Effector memory CD8-positive, alpha-beta T cell (primary cell): ENCODE results near the gene BRD4.
"Not testable (repeated sequence)": the region's sequence is repeated elsewhere in the genome, so short reads cannot be mapped to it uniquely, and the experiment has no call there.

ENCODE experiments used
- ATAC-seq: fragments of 150-1000 bp; cut with Tn5 transposase; replicated peaks from 2 replicates; pipeline ENCODE4 v1.10.0; 2021; ENCODE audit warnings: mild to moderate bottlenecking, moderate library complexity
- DNase-seq, 3 experiments: peaks; one replicate each; pipeline ENCODE4 v3.0.0; 2021
- H3K27ac Mint-ChIP-seq, 2 donors: one replicate each; pipeline ENCODE4 v1.8.0; 2022; ENCODE audit warnings: mild to moderate bottlenecking in 2 of 2, mixed read lengths in 2 of 2, moderate library complexity in 2 of 2
- H3K27me3 Mint-ChIP-seq, 2 donors: one replicate each; pipeline ENCODE4 v1.8.0; 2022; ENCODE audit warnings: mixed read lengths in 2 of 2
- H3K36me3 Mint-ChIP-seq: one replicate; pipeline ENCODE4 v1.8.0; 2022; ENCODE audit warnings: mild to moderate bottlenecking, moderate library complexity, mixed read lengths; ENCODE audit not compliant: insufficient read depth
- H3K4me1 Mint-ChIP-seq, 2 donors: one replicate each; pipeline ENCODE4 v1.8.0; 2022; ENCODE audit warnings: low read depth in 2 of 2, mixed read lengths in 2 of 2
- H3K4me3 Mint-ChIP-seq, 2 donors: one replicate each; pipeline ENCODE4 v1.8.0; 2022; ENCODE audit warnings: mild to moderate bottlenecking in 2 of 2, mixed read lengths in 2 of 2, moderate library complexity in 2 of 2
- H3K9me3 Mint-ChIP-seq, 2 donors: one replicate each; pipeline ENCODE4 v1.8.0; 2022; ENCODE audit warnings: mixed read lengths in 2 of 2

Gene BRD4

GRCh38 chr19:15371119-15371518 is 38.8 kb upstream of the BRD4 start:
- H3K36me3 Mint-ChIP-seq = peaks cover 91% of the 10 kb centered on the region
- no peak overlapping the region for H3K27ac Mint-ChIP-seq
- no peak overlapping the region for H3K4me3 Mint-ChIP-seq
- no peak for ATAC-seq
- no peaks in the 10 kb centered on the region for H3K27me3 Mint-ChIP-seq
- peaks cover 6 to 7% of the 10 kb centered on the region in 2 donors for H3K4me1 Mint-ChIP-seq
- DNase-seq = no peak
- no peaks in the 10 kb centered on the region for H3K9me3 Mint-ChIP-seq

- DNase-seq (no peak), ATAC-seq (no peak)
- no peaks in the 10 kb centered on the region for H3K27me3 Mint-ChIP-seq
- no peak overlapping the region for H3K4me3 Mint-ChIP-seq
- H3K4me1 Mint-ChIP-seq = peaks cover 4% of the 10 kb centered on the region in 2 donors
- H3K9me3 Mint-ChIP-seq = no peaks in the 10 kb centered on the region
- H3K36me3 Mint-ChIP-seq = peaks cover 100% of the 10 kb centered on the region
- no peak overlapping the region for H3K27ac Mint-ChIP-seq
Observed at GRCh38 chr19:15369594-15369891, 37.2 kb upstream of the BRD4 start.

GRCh38 chr19:15368798-15369593 is 36.7 kb upstream of the BRD4 start:
- DNase-seq (no peak), ATAC-seq (no peak)
- Mint-ChIP-seq H3K27me3 (no peaks in the 10 kb centered on the region), H3K4me3 (no peak overlapping the region), H3K9me3 (no peaks in the 10 kb centered on the region), H3K4me1 (peaks cover 0 to 3% of the 10 kb centered on the region in 2 donors), H3K36me3 (peaks cover 99% of the 10 kb centered on the region), H3K27ac (peak overlapping the region in 1 of 2 donors; percentile 57)

DNA sequence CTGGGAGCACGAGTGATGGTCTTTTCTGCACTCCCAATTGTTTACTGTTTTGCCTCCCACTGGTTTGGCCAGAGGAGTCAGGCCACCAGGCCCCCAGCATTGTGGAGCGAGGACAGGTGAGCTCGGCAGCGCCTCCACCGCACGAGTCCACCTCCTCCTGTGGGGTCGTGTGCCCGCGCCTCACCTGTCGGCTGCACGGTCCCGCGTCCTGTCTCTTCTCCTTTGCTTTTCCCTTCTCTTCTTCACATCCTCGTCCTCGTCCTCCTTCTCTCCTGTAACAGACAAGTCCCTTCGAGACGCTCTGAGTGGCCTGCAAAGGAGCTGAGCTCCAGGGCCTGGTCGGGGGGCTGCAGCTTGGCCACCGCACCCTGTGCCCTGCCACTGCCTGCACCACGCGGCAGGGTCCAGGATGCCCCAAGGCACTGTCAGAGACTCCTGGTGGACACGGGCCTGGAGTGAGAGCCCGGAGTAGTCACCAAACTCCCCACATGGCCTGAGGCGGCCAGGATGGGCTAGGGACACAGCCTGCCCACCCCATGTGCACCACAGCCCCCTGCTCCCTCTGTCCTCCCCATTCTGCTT is 35.8 kb upstream of the BRD4 start:
- DNase-seq = no peak
- no peak for ATAC-seq
- Mint-ChIP-seq H3K27ac (peak overlapping the region in 1 of 2 donors; percentile 57), H3K4me1 (peaks cover 0 to 2% of the 10 kb centered on the region in 2 donors), H3K9me3 (no peaks in the 10 kb centered on the region), H3K36me3 (peaks cover 90% of the 10 kb centered on the region), H3K4me3 (no peak overlapping the region), H3K27me3 (no peaks in the 10 kb centered on the region)

DNA sequence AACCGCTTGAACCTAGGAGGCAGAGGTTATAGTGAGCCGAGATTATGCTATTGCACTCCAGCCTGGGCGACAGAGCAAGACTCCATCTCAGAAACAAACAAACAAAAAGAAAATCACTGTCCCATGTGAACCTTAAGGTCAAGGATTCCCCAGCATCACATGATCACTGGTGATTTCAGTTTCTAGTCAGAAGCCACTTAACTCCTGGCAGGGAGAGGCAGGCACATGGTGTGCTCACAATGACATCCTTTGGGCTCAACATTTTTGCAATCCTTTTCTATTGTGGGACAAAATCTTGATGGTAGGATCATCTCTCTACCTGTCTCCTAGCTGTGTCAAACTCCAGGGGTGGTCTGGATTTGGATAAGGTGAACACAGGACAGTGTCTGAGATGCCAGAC is 35.1 kb upstream of the BRD4 start:
- Mint-ChIP-seq H3K36me3 (peaks cover 89% of the 10 kb centered on the region), H3K27me3 (no peaks in the 10 kb centered on the region), H3K27ac (peak overlapping the region in 1 of 2 donors; percentile 49), H3K4me3 (no peak overlapping the region), H3K4me1 (peaks cover 0 to 2% of the 10 kb centered on the region in 2 donors), H3K9me3 (no peaks in the 10 kb centered on the region)
- DNase-seq (no peak), ATAC-seq (no peak)

GRCh38 chr19:15365264-15365663 is 32.9 kb upstream of the BRD4 start:
- Mint-ChIP-seq H3K9me3 (no peaks in the 10 kb centered on the region), H3K4me3 (no peak overlapping the region), H3K27me3 (no peaks in the 10 kb centered on the region), H3K36me3 (peaks cover 89% of the 10 kb centered on the region), H3K27ac (no peak overlapping the region), H3K4me1 (peaks cover 7 to 11% of the 10 kb centered on the region in 2 donors)
- ATAC-seq (no peak), DNase-seq (no peak)

DNA sequence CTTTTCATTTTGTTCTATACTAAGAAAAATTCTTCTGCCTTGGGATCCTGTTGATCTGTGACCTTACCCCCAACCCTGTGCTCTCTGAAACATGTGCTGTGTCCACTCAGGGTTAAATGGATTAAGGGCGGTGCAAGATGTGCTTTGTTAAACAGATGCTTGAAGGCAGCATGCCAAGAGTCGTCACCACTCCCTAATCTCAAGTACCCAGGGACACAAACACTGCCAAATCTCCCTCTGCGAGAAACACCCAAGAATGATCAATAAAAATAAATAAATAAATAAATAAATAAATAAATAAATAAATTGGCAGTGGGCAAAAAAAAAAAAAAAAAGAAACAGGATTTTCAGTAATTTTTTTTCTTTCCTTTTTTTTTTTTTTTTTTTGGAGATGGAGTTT is 31.5 kb upstream of the BRD4 start:
- H3K4me3 Mint-ChIP-seq, H3K27me3 Mint-ChIP-seq, DNase-seq, H3K27ac Mint-ChIP-seq, H3K9me3 Mint-ChIP-seq, ATAC-seq: not testable (repeated sequence)
- H3K4me1 Mint-ChIP-seq = peaks cover 10 to 14% of the 10 kb centered on the region in 2 donors
- peaks cover 89% of the 10 kb centered on the region for H3K36me3 Mint-ChIP-seq

DNA sequence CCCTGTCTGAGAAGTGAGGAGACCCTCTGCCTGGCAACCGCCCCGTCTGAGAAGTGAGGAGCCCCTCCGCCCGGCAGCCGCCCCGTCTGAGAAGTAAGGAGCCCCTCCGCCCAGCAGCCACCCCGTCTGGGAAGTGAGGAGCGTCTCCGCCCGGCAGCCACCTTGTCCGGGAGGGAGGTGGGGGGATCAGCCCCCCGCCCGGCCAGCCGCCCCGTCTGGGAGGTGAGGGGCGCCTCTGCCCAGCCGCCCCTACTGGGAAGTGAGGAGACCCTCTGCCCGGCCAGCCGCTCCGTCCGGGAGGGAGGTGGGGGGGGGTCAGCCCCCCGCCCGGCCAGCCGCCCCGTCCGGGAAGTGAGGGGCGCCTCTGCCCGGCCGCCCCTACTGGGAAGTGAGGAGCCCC is 30.7 kb upstream of the BRD4 start:
- peaks cover 89% of the 10 kb centered on the region for H3K36me3 Mint-ChIP-seq
- not testable (repeated sequence) for H3K27ac Mint-ChIP-seq, DNase-seq, H3K4me3 Mint-ChIP-seq, ATAC-seq, H3K27me3 Mint-ChIP-seq, H3K9me3 Mint-ChIP-seq
- H3K4me1 Mint-ChIP-seq = peaks cover 10 to 12% of the 10 kb centered on the region in 2 donors

GRCh38 chr19:15360015-15360414 is 27.7 kb upstream of the BRD4 start:
- not testable (repeated sequence) for H3K27me3 Mint-ChIP-seq, DNase-seq, H3K9me3 Mint-ChIP-seq
- Mint-ChIP-seq H3K4me1 (peaks cover 10 to 12% of the 10 kb centered on the region in 2 donors), H3K27ac (peak overlapping the region; percentile 16 to 76), H3K4me3 (peak overlapping the region in 1 of 2 donors; percentile 12), H3K36me3 (peaks cover 89% of the 10 kb centered on the region)
- peak; percentile 75 for ATAC-seq

GRCh38 chr19:15358918-15359317 is 26.6 kb upstream of the BRD4 start:
- DNase-seq = no peak
- no peaks in the 10 kb centered on the region for H3K27me3 Mint-ChIP-seq
- no peak for ATAC-seq
- H3K4me3 Mint-ChIP-seq = no peak overlapping the region
- H3K9me3 Mint-ChIP-seq = no peaks in the 10 kb centered on the region
- peak overlapping the region; percentile 4 to 76 for H3K27ac Mint-ChIP-seq
- peaks cover 90% of the 10 kb centered on the region for H3K36me3 Mint-ChIP-seq
- H3K4me1 Mint-ChIP-seq = peaks cover 10 to 12% of the 10 kb centered on the region in 2 donors

DNA sequence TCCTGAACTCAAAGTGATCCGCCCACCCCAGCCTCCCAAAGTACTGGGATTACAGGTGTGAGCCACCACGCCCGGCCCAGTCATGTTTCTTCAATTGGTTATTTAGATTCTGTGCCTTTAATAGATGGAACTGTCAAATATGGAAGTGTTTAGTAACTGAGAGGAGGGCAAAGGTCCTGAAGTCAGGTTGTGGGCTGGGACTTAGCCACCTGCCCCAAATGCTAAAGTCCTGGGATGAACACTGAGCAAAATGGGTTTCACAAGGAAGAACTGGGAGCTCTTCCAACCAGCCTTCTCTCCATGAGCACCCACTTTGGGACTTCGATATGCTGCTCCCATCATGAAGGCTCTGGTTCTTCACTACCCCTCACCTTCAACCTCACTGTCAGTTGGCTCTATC is 25.6 kb upstream of the BRD4 start:
- ATAC-seq (no peak), DNase-seq (no peak)
- H3K4me3 Mint-ChIP-seq = no peak overlapping the region
- peak overlapping the region in 1 of 2 donors; percentile 67 for H3K27ac Mint-ChIP-seq
- peaks cover 10 to 12% of the 10 kb centered on the region in 2 donors for H3K4me1 Mint-ChIP-seq
- peaks cover 94% of the 10 kb centered on the region for H3K36me3 Mint-ChIP-seq
- H3K9me3 Mint-ChIP-seq = no peaks in the 10 kb centered on the region
- H3K27me3 Mint-ChIP-seq = no peaks in the 10 kb centered on the region

- peaks cover 87% of the 10 kb centered on the region for H3K36me3 Mint-ChIP-seq
- peak overlapping the region in 1 of 2 donors; percentile 49 for H3K27ac Mint-ChIP-seq
- no peak overlapping the region for H3K4me3 Mint-ChIP-seq
- DNase-seq (no peak), ATAC-seq (no peak)
- H3K27me3 Mint-ChIP-seq = no peaks in the 10 kb centered on the region
- no peaks in the 10 kb centered on the region for H3K4me1 Mint-ChIP-seq
- H3K9me3 Mint-ChIP-seq = no peaks in the 10 kb centered on the region
Observed at GRCh38 chr19:15354566-15355296, 22.4 kb upstream of the BRD4 start.

DNA sequence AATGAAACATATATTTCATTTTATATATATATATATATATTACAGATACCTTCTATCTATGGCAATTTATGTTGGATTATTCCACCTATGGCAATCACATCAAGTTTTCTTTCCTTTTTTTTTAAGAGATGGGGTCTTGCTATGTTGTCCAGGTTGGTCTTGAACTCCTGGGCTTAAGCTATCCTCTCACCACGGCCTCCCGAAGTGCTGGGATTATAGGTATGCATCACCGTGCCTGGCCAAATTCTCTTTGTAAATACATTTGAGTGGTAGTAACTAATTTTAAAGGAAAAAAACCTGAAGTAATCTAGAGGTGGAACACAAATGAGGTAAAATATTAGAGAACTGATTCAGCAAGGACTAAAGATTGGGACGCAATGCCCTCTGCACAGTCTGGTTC is 21.6 kb upstream of the BRD4 start:
- no peak for DNase-seq
- no peaks in the 10 kb centered on the region for H3K9me3 Mint-ChIP-seq
- H3K4me1 Mint-ChIP-seq = no peaks in the 10 kb centered on the region
- peaks cover 79% of the 10 kb centered on the region for H3K36me3 Mint-ChIP-seq
- ATAC-seq = no peak
- peak overlapping the region in 1 of 2 donors; percentile 49 for H3K27ac Mint-ChIP-seq
- no peak overlapping the region for H3K4me3 Mint-ChIP-seq
- no peaks in the 10 kb centered on the region for H3K27me3 Mint-ChIP-seq

- ATAC-seq, H3K4me3 Mint-ChIP-seq, H3K4me1 Mint-ChIP-seq, H3K27ac Mint-ChIP-seq, H3K9me3 Mint-ChIP-seq, H3K27me3 Mint-ChIP-seq, DNase-seq: not testable (repeated sequence)
- H3K36me3 Mint-ChIP-seq = peaks cover 69% of the 10 kb centered on the region
Observed at GRCh38 chr19:15352535-15352934, 20.2 kb upstream of the BRD4 start.
